ENCODE data around the gene CEP112.

DNA sequence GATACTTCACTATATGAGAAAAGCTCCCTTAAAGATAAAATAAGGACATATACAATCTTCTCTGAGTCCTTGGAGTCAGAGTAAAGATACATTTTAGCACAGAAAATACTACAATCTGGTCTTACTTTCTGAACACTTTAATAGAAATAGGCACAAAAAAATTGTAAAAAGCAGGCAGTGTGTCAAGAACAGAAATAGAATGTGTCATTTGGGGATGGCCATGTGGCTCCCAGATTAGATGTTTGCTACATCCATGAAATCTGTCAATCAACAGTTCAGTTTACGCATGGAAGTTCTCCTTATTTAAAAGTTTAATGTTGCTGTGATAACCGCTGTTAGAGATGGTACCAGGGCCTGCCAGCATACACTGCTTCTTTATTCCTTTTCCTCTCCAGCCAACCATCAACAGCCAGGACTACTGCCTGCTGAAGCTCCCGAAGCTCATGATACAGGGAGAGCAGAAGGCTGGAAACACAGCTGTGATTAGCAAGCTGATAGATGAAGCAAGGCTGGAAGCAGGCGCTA lies 278.5 kb downstream of the CEP112 start:
- no peak for TF ChIP-seq POLR2AphosphoS2 (IDR thresholded peaks at IDR 0.05; ENCODE audit: low read depth, low read length)
- no peak for TF ChIP-seq NFYB (IDR thresholded peaks at IDR 0.05; ENCODE audit: insufficient read depth, low read depth, low read length)
- no peak for TF ChIP-seq SUPT20H (IDR thresholded peaks at IDR 0.05; ENCODE audit: borderline replicate concordance, control insufficient read depth, low read depth, low read length)
- TF ChIP-seq HDAC6 (IDR thresholded peaks at IDR 0.05; ENCODE audit: unreplicated experiment) = no peak
- no peak for TF ChIP-seq FOXM1 (IDR thresholded peaks at IDR 0.05; ENCODE audit: low read depth, low read length)
- no peak for TF ChIP-seq POLR2AphosphoS5 (IDR thresholded peaks at IDR 0.05; ENCODE audit: low read length)
- no peak for TF ChIP-seq HDAC2 (IDR thresholded peaks at IDR 0.05)

Measured in GM12878 (cell line).